Measurements from ENCODE around the gene MID1IP1.

- TF ChIP-seq, protein P1, sequence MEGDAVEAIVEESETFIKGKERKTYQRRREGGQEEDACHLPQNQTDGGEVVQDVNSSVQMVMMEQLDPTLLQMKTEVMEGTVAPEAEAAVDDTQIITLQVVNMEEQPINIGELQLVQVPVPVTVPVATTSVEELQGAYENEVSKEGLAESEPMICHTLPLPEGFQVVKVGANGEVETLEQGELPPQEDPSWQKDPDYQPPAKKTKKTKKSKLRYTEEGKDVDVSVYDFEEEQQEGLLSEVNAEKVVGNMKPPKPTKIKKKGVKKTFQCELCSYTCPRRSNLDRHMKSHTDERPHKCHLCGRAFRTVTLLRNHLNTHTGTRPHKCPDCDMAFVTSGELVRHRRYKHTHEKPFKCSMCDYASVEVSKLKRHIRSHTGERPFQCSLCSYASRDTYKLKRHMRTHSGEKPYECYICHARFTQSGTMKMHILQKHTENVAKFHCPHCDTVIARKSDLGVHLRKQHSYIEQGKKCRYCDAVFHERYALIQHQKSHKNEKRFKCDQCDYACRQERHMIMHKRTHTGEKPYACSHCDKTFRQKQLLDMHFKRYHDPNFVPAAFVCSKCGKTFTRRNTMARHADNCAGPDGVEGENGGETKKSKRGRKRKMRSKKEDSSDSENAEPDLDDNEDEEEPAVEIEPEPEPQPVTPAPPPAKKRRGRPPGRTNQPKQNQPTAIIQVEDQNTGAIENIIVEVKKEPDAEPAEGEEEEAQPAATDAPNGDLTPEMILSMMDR (IDR thresholded peaks at IDR 0.05), result no peak
- TF ChIP-seq POLR2AphosphoS5 (IDR thresholded peaks at IDR 0.05), result no peak
Measured at GRCh38 chrX:38831949-38832348, 30.7 kb downstream of the MID1IP1 start.
